ENCODE data around the gene PCDHA4. TPM values are rescaled to one million over a fixed set of nuclear protein-coding genes. Genes with fewer than 3 reads are reported as not detected.

PCDHA4 gene
- total and polyA plus RNA-seq, 2 of the 8 experiments (the other 6 are each of a cell fraction or from before 2014, with no cell fraction given) = 3.7 to 5.7 TPM

GRCh38 chr5:140801494-140801841 is 5.4 kb upstream of the PCDHA4 start:
- POLR2A ChIA-PET (ENCODE audit: partially characterized antibody) = no interaction called here
- H4K91ac ChIP-seq (replicated peaks; ENCODE audit: insufficient read length, low read length) = no peak overlapping the region
- H3K23me2 ChIP-seq (ENCODE audit: low read depth, low read length) = no peaks in the 10 kb centered on the region
- no peaks in the 10 kb centered on the region for H3K27me3 ChIP-seq (replicated peaks in 1 of 4; ENCODE audit: control insufficient read depth in 3 of 4, extremely low read depth in 1 of 4, insufficient read depth in 3 of 4, low read length in 3 of 4)
- no peaks in the 10 kb centered on the region for H3K4me1 ChIP-seq (replicated peaks in 1 of 4; ENCODE audit: control insufficient read depth in 3 of 4, insufficient read depth in 4 of 4, low read length in 3 of 4)
- CTCF ChIA-PET (ENCODE audit: partially characterized antibody) = interaction anchor here (0.6 to 1.6 kb wide), 9 partner anchors 8 to 243 kb away, joined by 3 to 4 read pairs (median 3); partner anchors contain the start of genes PCDHA11 and PCDHA6
- FAIRE-seq (no peak), DNase-seq (ENCODE audit: low read depth in 1 of 2, low spot score in 2 of 2) (no peak)
- H4K5ac ChIP-seq (ENCODE audit: insufficient read length, low read depth, low read length) = no peak overlapping the region
- no peak overlapping the region for H3K9ac ChIP-seq (replicated peaks in 1 of 4; ENCODE audit: extremely low read depth in 1 of 4, low read depth in 3 of 4, low read length in 3 of 4)
- H3K36me3 ChIP-seq (ENCODE audit: control insufficient read depth in 2 of 4, insufficient read depth in 4 of 4, low read length in 3 of 4) = peaks cover 0 to 22% (median 0%) of the 10 kb centered on the region in 4 experiments; a peak in 3 of 8 replicates
- no peak overlapping the region for H4K8ac ChIP-seq (ENCODE audit: extremely low read depth, insufficient read depth, low read length)
- H2BK15ac ChIP-seq (ENCODE audit: low read length) = no peak overlapping the region
- H3K23ac ChIP-seq (ENCODE audit: insufficient read length) = no peak overlapping the region
- peaks cover 0 to 28% of the 10 kb centered on the region in 2 experiments; a peak in 2 of 4 replicates for H3K9me3 ChIP-seq (ENCODE audit: insufficient read depth in 2 of 2, low read depth in 1 of 2, low read length in 1 of 2)
- no peak overlapping the region for H2AFZ ChIP-seq (ENCODE audit: low read length)
- peak overlapping the region in 1 of 4 experiments; percentile 28; a peak in 1 of 8 replicates for H3K4me3 ChIP-seq (ENCODE audit: extremely low read depth in 1 of 4, insufficient read depth in 2 of 4, low read depth in 3 of 4, low read length in 4 of 4)
- H3K4ac ChIP-seq (replicated peaks; ENCODE audit: insufficient read length, low read depth, low read length) = no peak overlapping the region
- no peak overlapping the region for H3K27ac ChIP-seq (ENCODE audit: low read depth, low read length)
- H3K18ac ChIP-seq (ENCODE audit: extremely low read depth, low read length) = no peak overlapping the region
- H3K79me2 ChIP-seq (ENCODE audit: control insufficient read depth in 1 of 2, insufficient read depth in 2 of 2, low read length in 2 of 2) = no peaks in the 10 kb centered on the region
- no peak overlapping the region; a peak in 1 of 4 replicates for H3K4me2 ChIP-seq (ENCODE audit: insufficient read depth in 1 of 2, low read depth in 2 of 2, low read length in 2 of 2)
- H2BK5ac ChIP-seq (ENCODE audit: low read depth, low read length) = no peak overlapping the region
- H2BK120ac ChIP-seq (replicated peaks; ENCODE audit: low read depth, low read length) = no peak overlapping the region
- TF ChIP-seq POU5F1 (IDR thresholded peaks at IDR 0.05; ENCODE audit: low read depth, low read length) = no peak
- no peak for TF ChIP-seq BCL11A (IDR thresholded peaks at IDR 0.05; ENCODE audit: low read depth in 2 of 2, low read length in 2 of 2)
- no peak for TF ChIP-seq RAD21 (IDR thresholded peaks at IDR 0.05 in 1 of 2, conservative IDR thresholded peaks at IDR 0.05 in 1 of 2; ENCODE audit: low read depth in 2 of 2, low read length in 2 of 2)
- no peak for TF ChIP-seq PHF8 (conservative IDR thresholded peaks at IDR 0.05; ENCODE audit: low read depth, low read length)
- no peaks in the 10 kb centered on the region for H4K20me1 ChIP-seq (replicated peaks in 1 of 2; ENCODE audit: control insufficient read depth in 1 of 2, insufficient read depth in 2 of 2, low read length in 2 of 2)
- no peak overlapping the region for H2AK5ac ChIP-seq (ENCODE audit: low read depth, low read length)
- no peak overlapping the region for H3K56ac ChIP-seq (replicated peaks; ENCODE audit: insufficient read length, low read depth, low read length)
- H2BK12ac ChIP-seq (ENCODE audit: low read depth, low read length) = no peak overlapping the region
- H3K14ac ChIP-seq (ENCODE audit: insufficient read length) = no peak overlapping the region
- WGBS, 2 experiments (ENCODE audit: extremely low coverage in 1 of 2, insufficient coverage in 1 of 2, insufficient read length in 1 of 2, insufficient replicate concordance in 2 of 2, low coverage in 1 of 2, low lambda C conversion rate in 2 of 2, missing lambda C conversion rate in 1 of 2) = 89% methylated on average over 16 of the region's 16 CpGs; no CpG with 5 or more reads in 1 of the 2 experiments
- no peak overlapping the region for H2BK20ac ChIP-seq (ENCODE audit: low read length)
- H3K79me1 ChIP-seq (ENCODE audit: low read depth, low read length) = no peaks in the 10 kb centered on the region
